ENCODE results near the gene KLHL7.

GRCh38 chr7:23123465-23123864, 17.9 kb downstream of the KLHL7 start:
- TF ChIP-seq CTCF (IDR thresholded peaks at IDR 0.05): no peak
- no peak for TF ChIP-seq EP300 (IDR thresholded peaks at IDR 0.05)
- no peak for TF ChIP-seq POLR2A (IDR thresholded peaks at IDR 0.05)
- TF ChIP-seq POLR2AphosphoS5 (IDR thresholded peaks at IDR 0.05): no peak

Data from gastroesophageal sphincter (tissue), 3 donors.